ENCODE data around the gene VIM.
"Not testable (repeated sequence)": the region's sequence is repeated elsewhere in the genome, so short reads cannot be mapped to it uniquely, and the experiment has no call there.

Gene VIM

DNA sequence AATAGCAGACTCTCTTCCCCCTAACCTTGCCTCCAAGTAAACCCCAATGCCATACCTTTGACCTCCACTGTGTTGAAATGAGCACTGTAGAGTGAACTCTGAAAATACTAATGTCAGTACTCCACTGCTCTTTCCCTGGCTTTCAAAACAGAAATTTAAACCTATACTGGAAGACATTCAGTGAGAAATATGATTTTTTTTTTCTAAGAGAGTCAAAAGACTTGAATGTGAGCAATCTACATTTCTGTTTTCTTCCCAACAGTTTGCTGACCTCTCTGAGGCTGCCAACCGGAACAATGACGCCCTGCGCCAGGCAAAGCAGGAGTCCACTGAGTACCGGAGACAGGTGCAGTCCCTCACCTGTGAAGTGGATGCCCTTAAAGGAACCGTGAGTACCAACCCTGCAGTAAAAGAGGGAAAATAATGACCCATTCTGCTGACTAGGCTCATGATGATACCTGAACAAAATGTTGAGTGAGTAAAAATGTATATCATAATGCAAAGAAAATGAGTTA lies 6.4 kb downstream of the VIM start:
- no peak for DNase-seq

- no peak for DNase-seq
Observed at GRCh38 chr10:17235136-17235535, 7.1 kb downstream of the VIM start.

DNA sequence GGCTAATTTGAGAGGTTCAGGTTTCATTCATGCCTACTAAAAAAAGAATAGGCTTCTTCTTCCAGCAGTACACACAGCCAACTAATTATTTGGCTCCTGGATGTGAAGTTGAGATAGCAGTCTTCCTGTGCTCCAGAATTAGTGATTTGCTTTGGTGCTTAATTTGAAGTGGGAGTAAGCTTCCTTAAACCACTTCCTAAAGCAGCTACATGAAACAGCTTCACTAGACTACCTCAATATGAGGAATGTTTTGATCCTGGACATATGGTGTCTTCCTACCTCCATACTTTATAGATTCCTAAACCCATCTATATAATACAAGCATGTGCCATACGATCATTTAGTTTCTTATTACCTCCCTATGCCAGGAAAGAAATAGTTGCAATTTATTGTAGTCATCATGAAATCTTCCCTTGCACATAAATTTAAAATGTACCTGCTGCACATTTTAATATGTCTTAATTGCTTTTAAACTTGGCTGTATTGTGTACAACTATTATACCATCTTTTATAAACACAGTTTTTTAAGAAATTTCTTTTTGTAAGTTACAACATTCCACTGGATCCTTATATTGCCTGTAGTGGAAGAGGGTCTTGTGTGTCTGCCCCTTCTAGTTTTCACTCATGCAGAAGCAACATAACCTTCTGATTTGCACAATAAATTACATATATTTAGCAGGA lies 8.6 kb downstream of the VIM start:
- DNase-seq = no peak

GRCh38 chr10:17237149-17237527 lies 9.1 kb downstream of the VIM start:
- no peak for DNase-seq

- DNase-seq = no peak
Observed at GRCh38 chr10:17237915-17238444, 9.9 kb downstream of the VIM start.

- no peak for DNase-seq
Observed at GRCh38 chr10:17238445-17239291, 10.6 kb downstream of the VIM start.

DNA sequence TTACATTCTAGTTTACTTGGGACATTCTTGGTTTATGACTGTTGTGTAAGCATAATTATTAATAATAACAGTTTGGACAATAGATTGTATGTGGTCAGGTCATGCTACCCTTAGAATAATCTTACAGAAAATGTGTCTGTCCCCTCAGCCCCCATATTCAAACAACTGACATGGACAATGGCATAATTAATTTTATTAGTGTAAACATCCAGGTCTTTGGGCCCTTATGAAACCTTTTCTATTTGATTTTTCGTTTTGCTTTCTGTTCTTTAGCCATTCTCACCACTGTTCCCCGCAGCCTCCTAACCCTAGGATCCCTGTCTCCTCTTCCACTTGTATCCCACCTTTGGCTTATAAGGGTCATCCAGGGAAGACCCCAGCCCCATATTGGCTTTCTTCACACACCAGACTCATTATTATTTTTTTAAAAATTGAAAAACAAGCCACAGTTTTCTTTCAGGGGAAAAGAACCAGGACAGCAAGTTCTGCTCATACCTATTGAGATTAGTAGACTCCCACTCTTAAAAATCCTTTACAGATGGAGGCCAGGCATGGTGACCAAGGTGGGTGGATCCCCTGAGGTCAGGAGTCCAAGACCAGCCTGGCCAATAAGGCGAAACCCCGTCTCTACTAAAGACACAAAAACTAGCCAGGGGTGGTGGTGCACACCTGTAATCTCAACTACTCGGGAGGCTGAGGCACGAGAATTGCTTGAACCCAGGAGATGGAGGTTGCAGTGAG lies 11.5 kb downstream of the VIM start:
- DNase-seq = no peak

- no peak for DNase-seq
Observed at GRCh38 chr10:17240096-17240495, 12.1 kb downstream of the VIM start.

DNA sequence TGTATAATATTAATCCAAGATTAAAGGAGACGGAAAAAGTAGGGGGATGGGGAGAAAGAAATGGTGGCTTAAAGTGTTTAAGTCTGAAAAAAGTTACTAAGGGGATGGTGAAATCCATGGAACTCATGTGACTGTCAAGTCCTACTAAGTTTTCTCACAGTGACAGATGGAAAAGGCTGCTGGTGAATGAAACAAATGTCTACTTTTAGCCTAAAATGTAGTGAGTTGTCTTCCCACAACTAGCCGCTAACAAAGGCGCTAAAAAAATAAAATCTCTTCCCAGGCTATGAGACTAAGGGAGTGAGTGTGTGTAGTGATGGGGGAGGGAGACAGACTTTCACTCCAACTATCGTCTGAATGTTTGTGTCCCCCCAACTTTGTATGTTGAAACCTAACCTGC lies 12.6 kb downstream of the VIM start:
- DNase-seq = no peak

DNA sequence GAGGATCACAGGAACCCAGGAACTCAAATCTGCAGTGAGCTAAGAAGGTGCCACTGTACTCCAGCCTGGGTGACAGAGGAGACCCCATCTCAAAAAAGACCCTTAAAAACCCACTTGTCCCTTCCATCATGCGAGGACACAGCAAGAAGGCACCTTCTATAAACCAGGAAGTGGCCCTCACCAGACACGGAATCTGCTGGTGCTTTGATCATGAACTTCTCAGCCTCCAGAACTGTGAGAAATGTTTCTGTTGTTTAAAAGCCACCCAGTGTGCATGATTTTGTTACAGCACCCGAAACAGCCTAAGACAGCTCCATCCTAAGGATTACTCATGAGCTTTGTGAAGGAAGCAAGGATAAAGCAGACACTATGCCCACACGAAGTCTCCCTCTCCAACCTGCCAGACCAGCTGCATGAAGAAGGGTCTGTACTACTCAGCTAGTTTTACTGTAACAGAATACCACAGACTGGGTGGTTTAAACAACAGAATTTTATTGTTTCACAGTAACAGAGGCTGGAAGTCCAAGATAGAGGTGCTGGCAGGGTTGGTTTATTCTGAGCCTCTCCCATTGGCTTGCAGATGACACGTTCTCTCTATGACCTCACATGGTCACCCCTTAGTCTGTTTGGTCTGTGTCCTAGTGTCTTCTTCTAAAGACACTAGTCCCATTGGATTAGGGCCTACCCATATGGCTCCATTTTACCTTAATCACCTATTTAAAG lies 13.7 kb downstream of the VIM start:
- no peak for DNase-seq

GRCh38 chr10:17244700-17245365 lies 16.8 kb downstream of the VIM start:
- DNase-seq = no peak

DNA sequence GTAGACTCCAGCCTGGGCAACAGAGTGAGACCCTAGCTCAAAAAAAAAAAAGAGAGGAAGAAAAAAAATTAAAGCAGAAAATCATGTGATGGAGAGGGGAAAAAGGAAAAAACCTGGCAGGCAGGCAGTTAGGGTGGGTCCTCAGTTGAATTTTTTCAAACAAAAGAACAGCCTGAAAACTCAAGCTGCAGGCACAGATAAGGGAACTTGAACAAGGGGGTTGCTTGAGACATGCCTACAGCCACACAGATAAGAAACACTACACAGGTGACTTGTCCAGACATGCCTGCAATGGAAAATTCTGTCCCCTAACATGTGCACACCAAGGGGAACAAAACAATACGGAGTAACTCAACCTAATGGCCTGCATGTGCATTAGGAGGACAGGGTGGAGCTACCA lies 19.2 kb downstream of the VIM start:
- no peak for DNase-seq

- DNase-seq = no peak
Observed at GRCh38 chr10:17248964-17249363, 20.9 kb downstream of the VIM start.

DNA sequence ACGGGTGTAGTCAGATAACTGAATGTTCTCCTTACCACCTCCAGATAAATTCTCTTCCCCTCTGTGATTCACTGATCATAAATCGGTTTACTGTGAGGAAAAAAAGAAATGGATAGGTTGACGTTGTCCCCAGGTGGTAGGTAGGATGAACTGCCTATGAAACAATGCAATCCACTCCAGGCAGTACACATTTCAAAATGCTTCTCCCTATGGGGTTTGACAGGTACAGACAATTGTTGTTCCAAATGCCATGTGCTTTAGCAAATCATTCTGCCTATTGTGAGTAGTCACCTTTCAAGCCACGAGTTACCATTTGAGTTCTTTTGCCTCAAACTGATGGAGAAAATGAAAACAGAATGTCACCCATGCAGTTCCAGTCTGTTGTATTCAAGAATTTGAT lies 21.8 kb downstream of the VIM start:
- no peak for DNase-seq

- no peak for DNase-seq
Observed at GRCh38 chr10:17250736-17251135, 22.7 kb downstream of the VIM start.

GRCh38 chr10:17254543-17255050 lies 26.6 kb downstream of the VIM start:
- not testable (repeated sequence) for DNase-seq

GRCh38 chr10:17255512-17255911 lies 27.5 kb downstream of the VIM start:
- no peak for DNase-seq

GRCh38 chr10:17256051-17256450 lies 28.0 kb downstream of the VIM start:
- DNase-seq = no peak

DNA sequence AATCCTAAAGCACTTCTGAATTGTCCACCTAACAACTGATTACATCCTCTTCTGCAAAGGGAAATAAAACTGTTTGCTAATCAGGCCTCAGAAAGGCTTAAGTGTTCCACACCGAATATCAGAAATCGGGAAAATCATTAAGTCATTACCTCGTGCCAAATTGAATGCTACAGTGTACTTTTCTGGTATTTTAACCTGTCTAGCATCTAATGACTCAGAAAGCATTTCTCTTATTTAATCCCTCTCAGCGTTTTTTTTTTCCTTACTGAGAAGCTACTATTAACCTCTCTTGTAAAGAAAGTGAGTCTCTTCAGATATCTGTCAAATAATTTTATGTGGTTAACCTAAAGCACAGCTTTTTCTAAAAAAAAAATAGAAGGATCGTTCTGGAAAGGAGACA lies 28.6 kb downstream of the VIM start:
- no peak for DNase-seq

DNA sequence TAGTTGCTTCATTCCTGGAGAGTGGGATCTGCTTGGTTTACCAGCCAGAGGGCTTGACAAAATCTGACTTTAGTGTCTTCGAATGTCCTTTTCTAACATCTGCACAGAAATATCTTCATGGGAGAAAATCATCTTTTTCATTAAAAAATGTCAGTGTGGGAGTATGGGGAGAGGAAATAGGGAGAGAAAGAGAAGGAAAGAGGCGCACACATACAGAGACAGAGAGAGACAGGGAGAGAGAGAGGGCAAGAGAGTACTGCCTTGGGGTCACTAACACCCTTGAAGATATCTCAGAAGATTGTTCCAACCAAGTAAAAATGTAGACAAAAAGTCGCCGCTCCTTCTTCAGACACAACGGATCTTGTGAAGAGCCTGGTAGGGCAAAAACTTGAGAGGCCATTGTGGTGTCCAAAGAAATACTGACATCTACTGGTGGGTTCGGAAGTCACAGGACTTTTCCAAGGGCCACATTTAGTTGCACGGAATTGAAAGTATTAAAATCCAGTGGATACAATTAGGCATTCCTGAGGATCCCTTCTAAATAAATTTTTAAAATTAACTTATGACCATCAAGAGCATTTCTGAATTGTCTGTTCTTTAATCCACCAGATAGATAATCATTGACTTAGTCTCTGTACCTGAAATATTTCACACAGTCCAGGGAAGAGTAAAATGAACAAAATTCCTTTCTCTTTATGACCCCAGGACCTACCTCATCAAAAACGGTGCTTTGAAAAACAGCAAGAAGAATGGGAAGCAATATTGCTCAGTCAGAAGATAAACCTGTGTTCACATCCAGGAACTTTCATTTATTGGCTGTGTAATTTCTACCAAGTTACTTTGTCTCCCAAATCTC lies 29.7 kb downstream of the VIM start:
- DNase-seq = no peak

GRCh38 chr10:17262502-17262901 lies 34.5 kb downstream of the VIM start:
- no peak for DNase-seq
